ENCODE measurements around the gene RBM7.

DNA sequence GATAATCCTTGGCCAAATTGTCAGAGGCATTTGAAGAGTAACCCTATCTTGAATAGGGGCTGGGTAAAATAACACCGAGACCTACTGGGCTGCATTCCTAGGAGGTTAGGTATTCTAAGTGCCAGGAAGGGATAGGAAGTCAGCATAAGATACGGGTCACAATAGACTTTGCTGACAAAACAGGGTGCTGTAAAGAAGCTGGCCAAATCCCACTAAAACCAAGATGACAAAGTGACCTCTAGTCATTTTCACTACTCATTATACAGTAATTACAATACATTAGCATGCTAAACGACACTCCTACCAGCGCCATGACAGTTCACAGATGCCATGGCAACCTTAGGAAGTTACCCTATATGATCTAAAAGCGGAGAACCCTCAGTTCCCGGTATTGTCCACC lies 37.8 kb downstream of the RBM7 start:
- TF ChIP-seq, protein P1, sequence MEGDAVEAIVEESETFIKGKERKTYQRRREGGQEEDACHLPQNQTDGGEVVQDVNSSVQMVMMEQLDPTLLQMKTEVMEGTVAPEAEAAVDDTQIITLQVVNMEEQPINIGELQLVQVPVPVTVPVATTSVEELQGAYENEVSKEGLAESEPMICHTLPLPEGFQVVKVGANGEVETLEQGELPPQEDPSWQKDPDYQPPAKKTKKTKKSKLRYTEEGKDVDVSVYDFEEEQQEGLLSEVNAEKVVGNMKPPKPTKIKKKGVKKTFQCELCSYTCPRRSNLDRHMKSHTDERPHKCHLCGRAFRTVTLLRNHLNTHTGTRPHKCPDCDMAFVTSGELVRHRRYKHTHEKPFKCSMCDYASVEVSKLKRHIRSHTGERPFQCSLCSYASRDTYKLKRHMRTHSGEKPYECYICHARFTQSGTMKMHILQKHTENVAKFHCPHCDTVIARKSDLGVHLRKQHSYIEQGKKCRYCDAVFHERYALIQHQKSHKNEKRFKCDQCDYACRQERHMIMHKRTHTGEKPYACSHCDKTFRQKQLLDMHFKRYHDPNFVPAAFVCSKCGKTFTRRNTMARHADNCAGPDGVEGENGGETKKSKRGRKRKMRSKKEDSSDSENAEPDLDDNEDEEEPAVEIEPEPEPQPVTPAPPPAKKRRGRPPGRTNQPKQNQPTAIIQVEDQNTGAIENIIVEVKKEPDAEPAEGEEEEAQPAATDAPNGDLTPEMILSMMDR (IDR thresholded peaks at IDR 0.05; ENCODE audit: low read depth, low read length, poor library complexity, severe bottlenecking): no peak
- TF ChIP-seq EZH2phosphoT487 (IDR thresholded peaks at IDR 0.05; ENCODE audit: borderline replicate concordance, low read length): no peak

Data from DOHH2 (cell line).